Neural cell (in vitro differentiated cells): ENCODE results near the gene ACIN1. TPM values are rescaled to one million over a fixed set of nuclear protein-coding genes. Genes with fewer than 3 reads are reported as not detected.

Experiments used
- H2AFZ ChIP-seq: fragments of 200-600, 300-800 bp; sonication (generic), shearing (Covaris generic); 2 replicates; pipeline ENCODE4 v1.6.0; 2014; ENCODE audit warnings: low read depth, mild to moderate bottlenecking, antibody characterized with exemption, low read length, moderate library complexity
- H3F3A ChIP-seq: fragments of 200-600 bp; shearing (Covaris generic); 2 replicates; pipeline ENCODE4 v1.6.1; 2016; ENCODE audit warnings: mild to moderate bottlenecking, moderate library complexity, mixed read lengths, antibody characterized with exemption, low read length; ENCODE audit not compliant: insufficient read depth, poor library complexity, severe bottlenecking
- H3K27ac ChIP-seq: fragments of 200-600, 300-800 bp; sonication (generic), shearing (Covaris generic); 2 replicates; pipeline ENCODE4 v1.5.1; 2014; ENCODE audit warnings: mild to moderate bottlenecking, low read length, moderate library complexity
- H3K27me3 ChIP-seq: fragments of 300-800, 200-600 bp; sonication (generic), shearing (Covaris generic); 2 replicates; pipeline ENCODE4 v1.6.0; 2014; ENCODE audit warnings: mild to moderate bottlenecking, low read depth, low read length, moderate library complexity; ENCODE audit not compliant: insufficient read depth
- H3K36me3 ChIP-seq: fragments of 300-800, 200-600 bp; sonication (generic), shearing (Covaris generic); 2 replicates; pipeline ENCODE4 v1.5.1; 2014; ENCODE audit warnings: mild to moderate bottlenecking, antibody characterized with exemption, low read length, moderate library complexity; ENCODE audit not compliant: insufficient read depth
- H3K4me2 ChIP-seq: fragments of 300-800, 200-600 bp; sonication (generic), shearing (Covaris generic); 2 replicates; pipeline ENCODE4 v1.6.0; 2014; ENCODE audit warnings: mild to moderate bottlenecking, low read length
- H3K4me3 ChIP-seq: fragments of 300-800, 200-600 bp; sonication (generic), shearing (Covaris generic); 2 replicates; pipeline ENCODE4 v1.5.1; 2014; ENCODE audit warnings: mild to moderate bottlenecking, low read length, moderate library complexity
- H3K79me2 ChIP-seq: fragments of 200-600 bp; shearing (Covaris generic); replicated peaks from 2 replicates; pipeline ENCODE4 v1.6.0; 2014; ENCODE audit warnings: mild to moderate bottlenecking, low read length, moderate library complexity; ENCODE audit not compliant: insufficient read depth
- H3K9ac ChIP-seq: fragments of 300-800, 200-600 bp; sonication (generic), shearing (Covaris generic); 2 replicates; pipeline ENCODE4 v1.6.1; 2016; ENCODE audit warnings: mild to moderate bottlenecking, low read length, mixed read lengths
- H3K9me2 ChIP-seq: fragments of 200-600 bp; shearing (Covaris generic); 2 replicates; pipeline ENCODE4 v1.6.1; 2016; ENCODE audit warnings: mild to moderate bottlenecking, low read length, mixed read lengths; ENCODE audit not compliant: insufficient read depth
- H3K9me3 ChIP-seq: fragments of 200-600, 300-800 bp; sonication (generic), shearing (Covaris generic); 2 replicates; pipeline ENCODE4 v1.6.1; 2016; ENCODE audit warnings: mild to moderate bottlenecking, mixed run types, low read length, moderate library complexity, mixed read lengths
- H4K20me1 ChIP-seq: fragments of 200-600 bp; shearing (Covaris generic); 2 replicates; pipeline ENCODE4 v1.6.1; 2016; ENCODE audit warnings: mild to moderate bottlenecking, mixed run types; ENCODE audit not compliant: insufficient read depth
- EP300 ChIP-seq: fragments of 450-650 bp; conservative IDR thresholded peaks from 2 replicates; pipeline ENCODE4 v1.6.1; 2014; ENCODE audit warnings: antibody characterized with exemption, mild to moderate bottlenecking, moderate library complexity; ENCODE audit not compliant: poor library complexity, severe bottlenecking
- EZH2 ChIP-seq: fragments of 200-600, 300-800 bp; shearing (Covaris generic), sonication (generic); IDR thresholded peaks from 2 replicates; pipeline ENCODE4 v1.6.1; 2014; ENCODE audit warnings: antibody characterized with exemption, low read length, borderline replicate concordance, mild to moderate bottlenecking; ENCODE audit not compliant: insufficient read depth, poor library complexity, severe bottlenecking
- MXI1 ChIP-seq: fragments of 450-650 bp; conservative IDR thresholded peaks from 2 replicates; pipeline ENCODE4 v1.6.1; 2014; ENCODE audit warnings: antibody characterized with exemption, mild to moderate bottlenecking; ENCODE audit not compliant: poor library complexity, severe bottlenecking
- POLR2AphosphoS5 ChIP-seq: IDR thresholded peaks from 2 replicates; pipeline ENCODE4 v1.6.1; 2012
- RAD21 ChIP-seq: fragments of 450-650 bp; conservative IDR thresholded peaks from 2 replicates; pipeline ENCODE4 v1.6.1; 2014; ENCODE audit warnings: antibody characterized with exemption, mild to moderate bottlenecking, moderate library complexity
- REST ChIP-seq: IDR thresholded peaks from 2 replicates; pipeline ENCODE4 v1.6.1; 2012; ENCODE audit warnings: borderline replicate concordance
- SMC3 ChIP-seq: fragments of 450-650 bp; conservative IDR thresholded peaks from 2 replicates; pipeline ENCODE4 v1.6.1; 2014; ENCODE audit warnings: antibody characterized with exemption, mild to moderate bottlenecking, moderate library complexity; ENCODE audit not compliant: poor library complexity
- TAF1 ChIP-seq: IDR thresholded peaks from 2 replicates; pipeline ENCODE4 v1.6.1; 2012; ENCODE audit warnings: low read depth
- polyA plus RNA-seq: library from polyadenylated mRNA; depleted of rRNA; stranded (reverse); fragments of >200 nt; gene quantifications from 2 replicates; pipeline ENCODE4 v1.2.3, GENCODE V29; 2014
- TF ChIP-seq, protein P1 (sequence below): fragments of 450-650 bp; IDR thresholded peaks from 2 replicates; pipeline ENCODE4 v1.5.1; 2014; ENCODE audit warnings: antibody characterized with exemption, mild to moderate bottlenecking, moderate library complexity; ENCODE audit not compliant: poor library complexity, severe bottlenecking

Gene ACIN1
- polyA plus RNA-seq, 1 donor from 2014 or later, result 143 TPM

GRCh38 chr14:23086565-23086964 lies 8.4 kb downstream of the ACIN1 start:
- no peaks in the 10 kb centered on the region for H3F3A ChIP-seq
- H3K4me2 ChIP-seq, result no peak overlapping the region
- H3K27me3 ChIP-seq, result no peaks in the 10 kb centered on the region
- no peaks in the 10 kb centered on the region for H4K20me1 ChIP-seq
- no peak overlapping the region for H3K4me3 ChIP-seq
- no peak for TF ChIP-seq EZH2
- TF ChIP-seq POLR2AphosphoS5, result no peak
- no peak for TF ChIP-seq SMC3
- no peak for TF ChIP-seq TAF1
- TF ChIP-seq RAD21, result no peak
- no peak for TF ChIP-seq REST
- TF ChIP-seq, protein P1, sequence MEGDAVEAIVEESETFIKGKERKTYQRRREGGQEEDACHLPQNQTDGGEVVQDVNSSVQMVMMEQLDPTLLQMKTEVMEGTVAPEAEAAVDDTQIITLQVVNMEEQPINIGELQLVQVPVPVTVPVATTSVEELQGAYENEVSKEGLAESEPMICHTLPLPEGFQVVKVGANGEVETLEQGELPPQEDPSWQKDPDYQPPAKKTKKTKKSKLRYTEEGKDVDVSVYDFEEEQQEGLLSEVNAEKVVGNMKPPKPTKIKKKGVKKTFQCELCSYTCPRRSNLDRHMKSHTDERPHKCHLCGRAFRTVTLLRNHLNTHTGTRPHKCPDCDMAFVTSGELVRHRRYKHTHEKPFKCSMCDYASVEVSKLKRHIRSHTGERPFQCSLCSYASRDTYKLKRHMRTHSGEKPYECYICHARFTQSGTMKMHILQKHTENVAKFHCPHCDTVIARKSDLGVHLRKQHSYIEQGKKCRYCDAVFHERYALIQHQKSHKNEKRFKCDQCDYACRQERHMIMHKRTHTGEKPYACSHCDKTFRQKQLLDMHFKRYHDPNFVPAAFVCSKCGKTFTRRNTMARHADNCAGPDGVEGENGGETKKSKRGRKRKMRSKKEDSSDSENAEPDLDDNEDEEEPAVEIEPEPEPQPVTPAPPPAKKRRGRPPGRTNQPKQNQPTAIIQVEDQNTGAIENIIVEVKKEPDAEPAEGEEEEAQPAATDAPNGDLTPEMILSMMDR, result no peak
- no peak for TF ChIP-seq MXI1
- no peak for TF ChIP-seq EP300
- no peak overlapping the region for H3K9ac ChIP-seq
- no peaks in the 10 kb centered on the region for H3K9me2 ChIP-seq
- H3K27ac ChIP-seq, result no peak overlapping the region
- H3K9me3 ChIP-seq, result no peaks in the 10 kb centered on the region
- H3K36me3 ChIP-seq, result no peaks in the 10 kb centered on the region
- no peak overlapping the region for H2AFZ ChIP-seq
- no peaks in the 10 kb centered on the region for H3K79me2 ChIP-seq

GRCh38 chr14:23085458-23085857 lies 9.5 kb downstream of the ACIN1 start:
- H3K9me3 ChIP-seq, result no peaks in the 10 kb centered on the region
- TF ChIP-seq SMC3 (no peak), POLR2AphosphoS5 (no peak), RAD21 (no peak), EZH2 (no peak), REST (no peak), TAF1 (no peak), MXI1 (no peak)
- no peak overlapping the region for H3K4me2 ChIP-seq
- H3K27ac ChIP-seq, result no peak overlapping the region
- no peaks in the 10 kb centered on the region for H3K27me3 ChIP-seq
- H3K4me3 ChIP-seq, result no peak overlapping the region
- no peaks in the 10 kb centered on the region for H3K79me2 ChIP-seq
- no peaks in the 10 kb centered on the region for H3F3A ChIP-seq
- no peaks in the 10 kb centered on the region for H4K20me1 ChIP-seq
- H3K9ac ChIP-seq, result no peak overlapping the region
- H3K9me2 ChIP-seq, result no peaks in the 10 kb centered on the region
- no peak overlapping the region for H2AFZ ChIP-seq
- no peaks in the 10 kb centered on the region for H3K36me3 ChIP-seq
